HG03439 (cell line): ENCODE results near the gene GALNT13.

Source experiments
- ATAC-seq: cut with Tn5 transposase; IDR thresholded peaks from one replicate; pipeline ENCODE4 v1.9.1; 2021; ENCODE audit warnings: mild to moderate bottlenecking, moderate library complexity; ENCODE audit not compliant: unreplicated experiment

The GALNT13 gene

GRCh38 chr2:154289870-154290269 is 418.1 kb downstream of the GALNT13 start:
- no peak for ATAC-seq

GRCh38 chr2:154291511-154291910 is 419.8 kb downstream of the GALNT13 start:
- ATAC-seq = no peak

GRCh38 chr2:154291927-154292326 is 420.2 kb downstream of the GALNT13 start:
- no peak for ATAC-seq

GRCh38 chr2:154293864-154294263 is 422.1 kb downstream of the GALNT13 start:
- no peak for ATAC-seq

- ATAC-seq = no peak
Observed at GRCh38 chr2:154306266-154306970, 434.7 kb downstream of the GALNT13 start.

- ATAC-seq = no peak
Observed at GRCh38 chr2:154307007-154307406, 435.3 kb downstream of the GALNT13 start.

- no peak for ATAC-seq
Observed at GRCh38 chr2:154324601-154325000, 452.9 kb downstream of the GALNT13 start.

- no peak for ATAC-seq
Observed at GRCh38 chr2:154329510-154329909, 457.8 kb downstream of the GALNT13 start.

GRCh38 chr2:154331784-154332183 is 460.1 kb downstream of the GALNT13 start:
- no peak for ATAC-seq

- no peak for ATAC-seq
Observed at GRCh38 chr2:154336201-154336600, 464.5 kb downstream of the GALNT13 start.

GRCh38 chr2:154338352-154338967 is 466.7 kb downstream of the GALNT13 start:
- no peak for ATAC-seq

GRCh38 chr2:154343282-154343681 is 471.6 kb downstream of the GALNT13 start:
- no peak for ATAC-seq

- ATAC-seq = no peak
Observed at GRCh38 chr2:154350911-154351310, 479.2 kb downstream of the GALNT13 start.

- ATAC-seq = no peak
Observed at GRCh38 chr2:154361276-154361675, 489.6 kb downstream of the GALNT13 start.

- ATAC-seq = no peak
Observed at GRCh38 chr2:154368153-154368552, 496.4 kb downstream of the GALNT13 start.

- ATAC-seq = no peak
Observed at GRCh38 chr2:154370873-154371272, 499.2 kb downstream of the GALNT13 start.

- ATAC-seq = no peak
Observed at GRCh38 chr2:154374416-154374815, 502.7 kb downstream of the GALNT13 start.

- ATAC-seq = no peak
Observed at GRCh38 chr2:154375579-154375931, 503.8 kb downstream of the GALNT13 start.

GRCh38 chr2:154381931-154382794 is 510.4 kb downstream of the GALNT13 start:
- no peak for ATAC-seq

GRCh38 chr2:154386186-154386585 is 514.5 kb downstream of the GALNT13 start:
- no peak for ATAC-seq

- no peak for ATAC-seq
Observed at GRCh38 chr2:154391051-154391450, 519.3 kb downstream of the GALNT13 start.

GRCh38 chr2:154392256-154392655 is 520.5 kb downstream of the GALNT13 start:
- ATAC-seq = no peak
